Measurements from ENCODE around the gene TEX29. TPM values are rescaled to one million over a fixed set of nuclear protein-coding genes. Genes with fewer than 3 reads are reported as not detected.

TEX29 gene
- total and polyA plus RNA-seq, 4 experiments from 2014 or later = 0.28 to 0.50 TPM; not detected in 2

GRCh38 chr13:111327730-111328573 is 7.5 kb downstream of the TEX29 start:
- H3K36me3 Mint-ChIP-seq = peaks cover 0 to 14% of the 10 kb centered on the region in 2 donors

GRCh38 chr13:111328574-111329410 is 8.3 kb downstream of the TEX29 start:
- ChIA-PET POLR2A (ENCODE audit: partially characterized antibody) (no interaction called here), CTCF (ENCODE audit: partially characterized antibody) (no interaction called here)
- H3K4me1 ChIP-seq (ENCODE audit: insufficient read depth, low read length) = no peaks in the 10 kb centered on the region
- no peak overlapping the region for H3K27ac ChIP-seq (ENCODE audit: low read depth, low read length)
- peaks cover 1% of the 10 kb centered on the region in 2 donors for H3K27me3 Mint-ChIP-seq
- no peaks in the 10 kb centered on the region for H3K27me3 ChIP-seq (ENCODE audit: insufficient read depth, low read length)
- intact Hi-C loops (cut with micrococcal nuclease) = no loop called here
- H3K4me3 Mint-ChIP-seq = no peak overlapping the region
- no peaks in the 10 kb centered on the region for H3K9me3 ChIP-seq (ENCODE audit: control insufficient read depth in 1 of 2, low read length in 2 of 2)
- no peaks in the 10 kb centered on the region for H3K36me3 ChIP-seq (ENCODE audit: insufficient read depth, low read length)
- peaks cover 0 to 3% (median under 1%) of the 10 kb centered on the region in 4 donors for H3K4me1 Mint-ChIP-seq
- H3K36me3 Mint-ChIP-seq = peaks cover 0 to 20% of the 10 kb centered on the region in 2 donors
- no peak overlapping the region for H3K27ac Mint-ChIP-seq
- peaks cover 0 to 9% (median 5%) of the 10 kb centered on the region in 8 donors for H3K9me3 Mint-ChIP-seq
- no peak overlapping the region for H3K4me3 ChIP-seq (ENCODE audit: low read length in 2 of 2)
- DNase-seq = no peak

More at GRCh38 chr13:111327730-111328573, 7.5 kb downstream of the TEX29 start:
- intact Hi-C loops (cut with micrococcal nuclease) = no loop called here
- H3K27ac Mint-ChIP-seq = peak overlapping the region in 1 of 7 donors; percentile 54
- DNase-seq = no peak
- peaks cover 1 to 4% of the 10 kb centered on the region in 2 donors for H3K27me3 Mint-ChIP-seq
- no peak overlapping the region for H3K4me3 ChIP-seq (ENCODE audit: low read length in 2 of 2)
- H3K27ac ChIP-seq (ENCODE audit: low read depth, low read length) = no peak overlapping the region
- H3K9me3 ChIP-seq (ENCODE audit: control insufficient read depth in 1 of 2, low read length in 2 of 2) = no peaks in the 10 kb centered on the region
- no peaks in the 10 kb centered on the region for H3K36me3 ChIP-seq (ENCODE audit: insufficient read depth, low read length)
- CTCF ChIA-PET (ENCODE audit: partially characterized antibody) = no interaction called here
- H3K9me3 Mint-ChIP-seq = peaks cover 0 to 6% (median 3%) of the 10 kb centered on the region in 8 donors
- peaks cover 0 to 6% (median 4%) of the 10 kb centered on the region in 4 donors for H3K4me1 Mint-ChIP-seq
- no peak overlapping the region for H3K4me3 Mint-ChIP-seq
- POLR2A ChIA-PET (ENCODE audit: partially characterized antibody) = no interaction called here
- no peaks in the 10 kb centered on the region for H3K27me3 ChIP-seq (ENCODE audit: insufficient read depth, low read length)
- H3K4me1 ChIP-seq (ENCODE audit: insufficient read depth, low read length) = no peaks in the 10 kb centered on the region

GRCh38 chr13:111329641-111330040 is 9.2 kb downstream of the TEX29 start:
- DNase-seq = no peak
- Histone ChIP-seq H3K4me3 (ENCODE audit: low read length in 2 of 2) (no peak overlapping the region), H3K9me3 (ENCODE audit: control insufficient read depth in 1 of 2, low read length in 2 of 2) (no peaks in the 10 kb centered on the region), H3K27me3 (ENCODE audit: insufficient read depth, low read length) (no peaks in the 10 kb centered on the region), H3K4me1 (ENCODE audit: insufficient read depth, low read length) (no peaks in the 10 kb centered on the region), H3K27ac (ENCODE audit: low read depth, low read length) (no peak overlapping the region), H3K36me3 (ENCODE audit: insufficient read depth, low read length) (no peaks in the 10 kb centered on the region)
- Mint-ChIP-seq H3K27me3 (peaks cover 0 to 1% of the 10 kb centered on the region in 2 donors), H3K27ac (no peak overlapping the region), H3K9me3 (peaks cover 0 to 9% (median 5%) of the 10 kb centered on the region in 8 donors), H3K4me3 (no peak overlapping the region), H3K36me3 (peaks cover 0 to 24% of the 10 kb centered on the region in 2 donors), H3K4me1 (no peaks in the 10 kb centered on the region)
- ChIA-PET POLR2A (ENCODE audit: partially characterized antibody) (no interaction called here), CTCF (ENCODE audit: partially characterized antibody) (no interaction called here)
- intact Hi-C loops (cut with micrococcal nuclease) = no loop called here

GRCh38 chr13:111330066-111330610 is 9.7 kb downstream of the TEX29 start:
- Histone ChIP-seq H3K27me3 (ENCODE audit: insufficient read depth, low read length) (no peaks in the 10 kb centered on the region), H3K9me3 (ENCODE audit: control insufficient read depth in 1 of 2, low read length in 2 of 2) (no peaks in the 10 kb centered on the region), H3K4me1 (ENCODE audit: insufficient read depth, low read length) (no peaks in the 10 kb centered on the region), H3K4me3 (ENCODE audit: low read length in 2 of 2) (no peak overlapping the region), H3K36me3 (ENCODE audit: insufficient read depth, low read length) (no peaks in the 10 kb centered on the region), H3K27ac (ENCODE audit: low read depth, low read length) (no peak overlapping the region)
- ChIA-PET POLR2A (ENCODE audit: partially characterized antibody) (no interaction called here), CTCF (ENCODE audit: partially characterized antibody) (no interaction called here)
- H3K27ac Mint-ChIP-seq = peak overlapping the region in 1 of 7 donors; percentile 9
- peaks cover 0 to 1% of the 10 kb centered on the region in 2 donors for H3K27me3 Mint-ChIP-seq
- intact Hi-C loops (cut with micrococcal nuclease) = no loop called here
- H3K9me3 Mint-ChIP-seq = peaks cover 0 to 9% (median 5%) of the 10 kb centered on the region in 8 donors
- peaks cover 0 to 24% of the 10 kb centered on the region in 2 donors for H3K36me3 Mint-ChIP-seq
- DNase-seq = no peak
- H3K4me3 Mint-ChIP-seq = peak overlapping the region in 1 of 8 donors; percentile 49
- no peaks in the 10 kb centered on the region for H3K4me1 Mint-ChIP-seq

GRCh38 chr13:111335298-111335697 is 14.9 kb downstream of the TEX29 start:
- Mint-ChIP-seq H3K9me3 (peaks cover 0 to 13% (median 6%) of the 10 kb centered on the region in 8 donors), H3K27me3 (peaks cover 0 to 1% of the 10 kb centered on the region in 2 donors), H3K36me3 (peaks cover 2 to 54% of the 10 kb centered on the region in 2 donors), H3K4me3 (no peak overlapping the region), H3K4me1 (peaks cover 0 to 2% (median 0%) of the 10 kb centered on the region in 4 donors), H3K27ac (no peak overlapping the region)
- ChIA-PET POLR2A (ENCODE audit: partially characterized antibody) (no interaction called here), CTCF (ENCODE audit: partially characterized antibody) (no interaction called here)
- Histone ChIP-seq H3K27ac (ENCODE audit: low read depth, low read length) (no peak overlapping the region), H3K27me3 (ENCODE audit: insufficient read depth, low read length) (no peaks in the 10 kb centered on the region), H3K36me3 (ENCODE audit: insufficient read depth, low read length) (no peaks in the 10 kb centered on the region), H3K9me3 (ENCODE audit: control insufficient read depth in 1 of 2, low read length in 2 of 2) (no peaks in the 10 kb centered on the region), H3K4me3 (ENCODE audit: low read length in 2 of 2) (no peak overlapping the region), H3K4me1 (ENCODE audit: insufficient read depth, low read length) (no peaks in the 10 kb centered on the region)
- intact Hi-C loops (cut with micrococcal nuclease) = no loop called here
- no peak for DNase-seq

- ChIA-PET CTCF (ENCODE audit: partially characterized antibody) (no interaction called here), POLR2A (ENCODE audit: partially characterized antibody) (no interaction called here)
- H3K27ac Mint-ChIP-seq = no peak overlapping the region
Measured at GRCh38 chr13:111336666-111337065, 16.2 kb downstream of the TEX29 start.

GRCh38 chr13:111337206-111337605 is 16.8 kb downstream of the TEX29 start:
- POLR2A ChIA-PET (ENCODE audit: partially characterized antibody) = no interaction called here
- no peaks in the 10 kb centered on the region for H3K27me3 ChIP-seq (ENCODE audit: insufficient read depth, low read length)
- DNase-seq = no peak
- no peak overlapping the region for H3K27ac ChIP-seq (ENCODE audit: low read depth, low read length)
- no peaks in the 10 kb centered on the region for H3K4me1 ChIP-seq (ENCODE audit: insufficient read depth, low read length)
- no peak overlapping the region for H3K4me3 ChIP-seq (ENCODE audit: low read length in 2 of 2)
- no peak overlapping the region for H3K4me3 Mint-ChIP-seq
- peaks cover 0 to 2% (median 0%) of the 10 kb centered on the region in 4 donors for H3K4me1 Mint-ChIP-seq
- peaks cover 0 to 1% of the 10 kb centered on the region in 2 donors for H3K27me3 Mint-ChIP-seq
- CTCF ChIA-PET (ENCODE audit: partially characterized antibody) = no interaction called here
- no peaks in the 10 kb centered on the region for H3K36me3 ChIP-seq (ENCODE audit: insufficient read depth, low read length)
- peaks cover 2 to 46% of the 10 kb centered on the region in 2 donors for H3K36me3 Mint-ChIP-seq
- no peaks in the 10 kb centered on the region for H3K9me3 ChIP-seq (ENCODE audit: control insufficient read depth in 1 of 2, low read length in 2 of 2)
- H3K9me3 Mint-ChIP-seq = peaks cover 0 to 13% (median 6%) of the 10 kb centered on the region in 8 donors
- intact Hi-C loops (cut with micrococcal nuclease) = no loop called here
- no peak overlapping the region for H3K27ac Mint-ChIP-seq

More at GRCh38 chr13:111336666-111337065, 16.2 kb downstream of the TEX29 start:
- Mint-ChIP-seq H3K36me3 (peaks cover 2 to 49% of the 10 kb centered on the region in 2 donors), H3K4me3 (no peak overlapping the region), H3K4me1 (peaks cover 0 to 2% (median 0%) of the 10 kb centered on the region in 4 donors), H3K9me3 (peaks cover 0 to 13% (median 6%) of the 10 kb centered on the region in 8 donors), H3K27me3 (peaks cover 0 to 1% of the 10 kb centered on the region in 2 donors)
- no peaks in the 10 kb centered on the region for H3K9me3 ChIP-seq (ENCODE audit: control insufficient read depth in 1 of 2, low read length in 2 of 2)
- H3K36me3 ChIP-seq (ENCODE audit: insufficient read depth, low read length) = no peaks in the 10 kb centered on the region
- H3K4me1 ChIP-seq (ENCODE audit: insufficient read depth, low read length) = no peaks in the 10 kb centered on the region
- intact Hi-C loops (cut with micrococcal nuclease) = no loop called here
- no peak overlapping the region for H3K4me3 ChIP-seq (ENCODE audit: low read length in 2 of 2)
- no peak overlapping the region for H3K27ac ChIP-seq (ENCODE audit: low read depth, low read length)
- H3K27me3 ChIP-seq (ENCODE audit: insufficient read depth, low read length) = no peaks in the 10 kb centered on the region
- DNase-seq = no peak
